Stimulated activated CD4-positive, alpha-beta T cell treated with anti-CD3 and anti-CD28 coated beads, Interleukin-4, amount 100 ng/mL, for 24 hours (primary cell): ENCODE results near the gene PACSIN1.

ENCODE experiments used
- DNase-seq: peaks from one replicate; pipeline ENCODE4 v3.0.0-alpha.2; 2020

PACSIN1 gene

GRCh38 chr6:34528996-34529664, 63.3 kb downstream of the PACSIN1 start:
- DNase-seq, result no peak

GRCh38 chr6:34529665-34530327, 63.9 kb downstream of the PACSIN1 start:
- DNase-seq, result no peak

- DNase-seq, result no peak
Observed at GRCh38 chr6:34530753-34531365, 65.0 kb downstream of the PACSIN1 start.

GRCh38 chr6:34531580-34532201, 65.8 kb downstream of the PACSIN1 start:
- DNase-seq, result peak; percentile 9

- DNase-seq, result no peak
Observed at GRCh38 chr6:34532230-34532629, 66.4 kb downstream of the PACSIN1 start.

- DNase-seq, result no peak
Observed at GRCh38 chr6:34534146-34534545, 68.3 kb downstream of the PACSIN1 start.

GRCh38 chr6:34534656-34535055, 68.8 kb downstream of the PACSIN1 start:
- no peak for DNase-seq

- no peak for DNase-seq
Observed at GRCh38 chr6:34535199-34535598, 69.3 kb downstream of the PACSIN1 start.

- no peak for DNase-seq
Observed at GRCh38 chr6:34535646-34536045, 69.8 kb downstream of the PACSIN1 start.

GRCh38 chr6:34536251-34536958, 70.5 kb downstream of the PACSIN1 start:
- DNase-seq, result no peak

- DNase-seq, result no peak
Observed at GRCh38 chr6:34536959-34537848, 71.3 kb downstream of the PACSIN1 start.

- DNase-seq, result no peak
Observed at GRCh38 chr6:34537922-34538550, 72.2 kb downstream of the PACSIN1 start.

GRCh38 chr6:34538581-34538980, 72.7 kb downstream of the PACSIN1 start:
- no peak for DNase-seq

GRCh38 chr6:34539181-34539580, 73.3 kb downstream of the PACSIN1 start:
- no peak for DNase-seq

- no peak for DNase-seq
Observed at GRCh38 chr6:34540222-34540621, 74.3 kb downstream of the PACSIN1 start.

GRCh38 chr6:34540841-34541240, 75.0 kb downstream of the PACSIN1 start:
- DNase-seq, result no peak

- no peak for DNase-seq
Observed at GRCh38 chr6:34543421-34543820, 77.5 kb downstream of the PACSIN1 start.

- no peak for DNase-seq
Observed at GRCh38 chr6:34544052-34544604, 78.3 kb downstream of the PACSIN1 start.

- DNase-seq, result no peak
Observed at GRCh38 chr6:34544776-34545471, 79.0 kb downstream of the PACSIN1 start.

- no peak for DNase-seq
Observed at GRCh38 chr6:34546551-34547321, 80.9 kb downstream of the PACSIN1 start.
